ENCODE data around the gene NPEPPS. TPM values are rescaled to one million over a fixed set of nuclear protein-coding genes. Genes with fewer than 3 reads are reported as not detected.
"Not testable (repeated sequence)": the region's sequence is repeated elsewhere in the genome, so short reads cannot be mapped to it uniquely, and the experiment has no call there.

NPEPPS gene
- total RNA-seq, 1 experiment from 2014 or later = 92.3 TPM

DNA sequence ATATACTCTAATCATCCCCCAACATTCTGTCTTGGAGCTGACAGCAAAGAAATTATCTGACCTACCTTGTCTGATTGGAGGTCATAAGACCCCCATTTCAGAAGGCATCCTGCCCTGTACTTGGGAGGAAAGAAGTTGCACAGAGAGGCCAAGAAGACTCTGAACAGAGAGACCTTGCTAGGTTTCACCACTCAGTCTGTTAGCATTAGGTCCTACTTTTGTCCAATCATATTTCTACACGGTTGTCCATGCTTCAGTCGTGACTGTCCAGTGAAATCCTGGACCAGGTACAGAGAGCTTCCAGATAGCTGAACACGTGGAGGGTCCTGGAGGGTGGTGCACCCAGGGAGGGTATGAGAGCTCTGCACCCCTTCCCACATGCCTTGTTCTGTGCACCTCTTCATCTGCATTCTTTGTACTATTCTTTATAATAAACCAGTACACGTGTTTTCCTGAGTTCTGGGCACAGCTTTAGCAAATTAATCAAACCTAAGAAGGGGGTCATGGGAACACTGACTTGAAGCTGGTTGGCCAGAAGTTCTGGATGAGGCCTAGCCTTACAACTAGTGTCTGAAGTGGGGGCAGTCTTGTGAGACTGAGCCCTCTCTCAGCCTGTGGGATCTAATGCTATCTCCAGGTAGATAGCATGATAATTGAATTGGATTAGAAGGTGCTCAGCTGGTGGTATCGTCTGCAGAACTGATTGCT lies 30.9 kb downstream of the NPEPPS start:
- DNase-seq (ENCODE audit: low read depth) = not testable (repeated sequence)

DNA sequence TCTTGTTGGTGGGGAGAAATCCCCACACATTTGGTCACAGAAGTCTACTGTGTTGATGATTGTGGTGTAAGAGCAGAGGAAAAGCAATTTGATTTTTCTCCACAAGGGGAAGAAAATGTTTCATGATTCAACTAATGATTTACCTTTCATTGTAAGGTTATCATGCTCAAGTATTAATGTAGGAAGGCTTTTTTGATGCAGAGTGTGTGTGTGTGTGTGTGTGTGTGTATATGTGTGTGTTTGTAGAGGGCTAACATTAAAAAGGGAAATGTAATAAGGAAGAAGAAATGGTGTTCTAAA lies 31.4 kb downstream of the NPEPPS start:
- not testable (repeated sequence) for DNase-seq (ENCODE audit: low read depth)

DNA sequence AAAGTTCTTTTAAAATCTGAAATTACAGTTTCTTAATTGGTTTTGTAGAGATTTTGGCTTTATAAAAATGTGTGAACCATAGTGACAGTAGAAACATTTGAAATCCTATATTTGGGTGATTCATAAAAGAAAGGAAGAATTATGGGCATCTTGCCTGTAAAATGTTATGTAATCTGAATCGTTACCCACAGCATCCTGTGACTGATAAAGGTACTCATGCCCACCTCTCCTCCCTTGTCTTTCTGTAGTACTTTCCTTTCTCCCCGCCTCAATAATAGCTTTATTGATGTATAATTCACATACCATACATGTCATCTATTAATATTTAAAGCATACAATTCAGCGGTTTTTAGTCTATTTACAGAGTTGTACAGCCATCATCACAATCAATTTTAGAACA lies 36.4 kb downstream of the NPEPPS start:
- DNase-seq (ENCODE audit: low read depth) = peak; percentile 54

DNA sequence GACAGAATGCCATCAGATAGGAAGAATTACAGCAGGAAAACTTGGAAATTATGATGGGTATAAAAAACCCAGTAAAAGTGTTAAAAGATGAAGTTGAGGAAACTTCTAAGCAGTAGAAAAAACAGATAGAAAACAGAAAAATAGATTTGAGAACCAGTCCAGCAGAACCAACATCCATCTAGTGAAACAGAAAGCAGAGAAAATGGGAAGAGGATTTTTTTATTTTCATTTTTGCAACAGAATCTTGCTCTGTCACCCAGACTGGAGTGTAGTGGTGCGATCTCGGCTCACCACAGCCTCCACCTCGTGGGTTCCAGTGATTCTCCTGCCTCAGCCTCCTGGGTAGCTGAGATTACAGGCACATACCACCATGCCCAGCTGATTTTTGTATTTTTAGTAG lies 41.7 kb downstream of the NPEPPS start:
- not testable (repeated sequence) for DNase-seq (ENCODE audit: low read depth)

DNA sequence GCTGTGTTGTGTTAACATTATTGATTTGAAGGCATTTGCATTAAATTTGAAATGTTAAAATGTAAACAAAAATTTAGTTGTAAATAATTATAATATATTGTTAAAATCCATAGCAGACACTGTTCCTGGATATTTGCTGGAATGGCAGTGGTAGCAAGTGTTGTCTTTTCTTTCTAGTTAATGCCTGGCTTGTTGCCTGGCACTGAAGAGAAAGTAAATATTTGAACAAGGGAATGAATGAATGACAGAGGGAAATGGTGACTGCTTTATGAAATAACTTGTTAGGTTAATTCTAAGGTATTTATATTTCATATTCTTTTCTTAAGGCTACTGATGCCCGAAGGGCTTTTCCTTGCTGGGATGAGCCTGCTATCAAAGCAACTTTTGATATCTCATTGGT lies 51.5 kb downstream of the NPEPPS start:
- DNase-seq (ENCODE audit: low read depth) = not testable (repeated sequence)

DNA sequence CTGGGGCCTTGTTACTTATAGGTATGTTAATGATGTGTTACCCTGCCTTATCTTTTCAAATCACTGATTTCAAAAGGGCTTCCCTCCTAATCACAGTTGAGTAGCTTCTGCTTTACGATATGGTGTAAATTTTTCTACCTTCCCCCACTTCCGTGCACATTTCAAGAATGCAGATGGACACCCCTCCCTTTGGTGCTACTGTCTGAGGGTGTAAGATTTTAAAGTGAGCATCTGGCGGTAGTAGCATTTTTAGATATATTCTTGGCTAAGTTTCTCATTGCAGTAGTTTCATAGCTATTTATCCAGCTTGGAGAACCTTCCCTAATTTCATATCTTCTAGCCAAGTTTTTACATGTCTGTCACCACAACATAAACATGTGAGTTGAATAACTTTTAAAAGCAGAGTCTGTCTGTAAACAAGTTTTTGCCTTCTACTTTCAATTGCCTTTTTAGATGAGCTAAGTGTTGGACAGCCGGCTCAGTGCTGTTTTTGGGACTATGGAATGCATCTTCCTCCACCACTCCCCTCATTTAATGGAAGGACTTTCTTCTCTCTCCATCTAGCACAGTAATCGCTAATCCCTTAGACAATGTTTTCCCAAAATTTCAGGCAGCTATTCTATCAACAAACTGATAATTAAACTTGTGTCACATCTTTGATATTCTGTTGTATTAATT lies 55.6 kb downstream of the NPEPPS start:
- not testable (repeated sequence) for DNase-seq (ENCODE audit: low read depth)

DNA sequence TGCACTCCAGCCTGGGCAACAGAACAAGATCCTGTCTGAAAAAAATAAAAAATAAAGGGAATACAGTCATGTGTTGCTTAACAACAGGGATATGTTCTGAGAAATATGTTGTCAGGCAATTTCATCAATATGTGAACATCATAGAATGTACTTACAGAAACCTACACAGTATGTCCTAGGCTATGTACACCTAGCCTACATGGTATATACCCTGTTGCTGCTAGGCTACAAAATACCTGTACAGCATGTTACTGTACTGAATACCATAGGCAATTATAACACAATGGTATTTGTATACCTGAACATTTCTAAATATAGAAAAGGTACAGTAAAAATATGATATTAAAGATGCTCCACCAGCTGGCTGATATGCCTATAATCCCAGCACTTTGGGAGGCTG lies 62.6 kb downstream of the NPEPPS start:
- not testable (repeated sequence) for DNase-seq (ENCODE audit: low read depth)

DNA sequence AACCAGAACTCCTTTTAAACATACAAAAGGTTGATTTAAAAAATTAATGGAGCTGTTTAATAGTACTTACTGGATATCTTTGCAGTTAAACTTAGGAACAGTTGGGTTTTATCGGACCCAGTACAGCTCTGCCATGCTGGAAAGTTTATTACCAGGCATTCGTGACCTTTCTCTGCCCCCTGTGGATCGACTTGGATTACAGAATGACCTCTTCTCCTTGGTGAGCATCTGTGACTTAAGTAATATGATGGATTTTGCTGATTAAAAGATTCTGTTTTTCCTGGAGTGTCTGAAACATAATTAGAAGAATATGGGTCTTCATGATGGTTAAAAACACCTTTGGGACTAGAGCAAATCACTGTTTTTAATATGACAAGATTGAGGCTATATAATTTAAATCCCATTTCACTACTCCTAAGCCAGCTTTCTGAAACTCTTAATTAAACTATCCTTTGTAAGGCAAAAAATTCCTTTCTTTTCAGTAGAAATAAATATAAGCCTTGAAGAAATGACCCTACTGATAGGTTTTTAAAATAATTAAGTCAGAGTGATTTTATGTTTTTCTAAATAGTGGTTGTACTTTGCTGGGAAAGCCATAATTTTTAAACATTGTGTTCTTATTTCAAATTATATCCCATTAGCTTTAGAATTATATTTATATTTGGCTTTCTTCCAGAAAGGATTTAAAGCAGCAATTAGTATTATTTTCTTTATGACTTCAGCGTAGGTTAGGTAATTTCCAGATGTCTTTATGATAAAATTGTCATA lies 73.1 kb downstream of the NPEPPS start:
- peak; percentile 62 for DNase-seq (ENCODE audit: low read depth)

DNA sequence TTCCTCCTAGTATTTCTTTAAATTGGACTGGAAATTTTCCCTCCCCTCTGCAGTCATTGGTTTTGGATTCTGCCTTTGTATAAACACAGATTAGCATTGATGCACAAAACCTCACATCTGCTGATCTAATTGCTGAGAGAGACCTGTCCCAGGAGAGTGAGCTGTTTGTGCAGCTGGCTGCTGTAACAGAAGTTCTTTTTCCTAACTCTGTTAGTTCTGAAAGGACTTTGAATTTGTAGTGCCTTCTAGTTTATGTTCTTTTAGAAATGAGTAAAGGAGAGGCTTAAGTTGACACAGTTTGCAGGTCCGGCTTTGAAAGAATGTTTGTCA lies 73.7 kb downstream of the NPEPPS start:
- peak; percentile 95 for DNase-seq (ENCODE audit: low read depth)

DNA sequence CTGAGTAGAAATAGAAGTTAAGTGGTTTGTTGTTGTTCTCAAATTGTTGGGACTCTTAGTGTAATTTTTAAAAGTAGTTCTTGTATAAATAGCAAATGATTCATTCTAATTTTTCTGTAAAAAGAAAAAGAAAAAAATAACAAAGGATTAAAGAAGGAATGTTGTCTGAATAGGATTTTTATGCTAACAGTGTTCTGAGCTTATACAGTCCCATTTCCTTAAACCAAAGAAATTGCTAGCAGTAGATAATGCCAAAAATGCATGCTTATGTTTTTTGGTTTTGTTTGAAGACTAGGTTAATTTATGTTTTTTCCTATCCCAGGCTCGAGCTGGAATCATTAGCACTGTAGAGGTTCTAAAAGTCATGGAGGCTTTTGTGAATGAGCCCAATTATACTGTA lies 74.1 kb downstream of the NPEPPS start:
- DNase-seq (ENCODE audit: low read depth) = no peak

DNA sequence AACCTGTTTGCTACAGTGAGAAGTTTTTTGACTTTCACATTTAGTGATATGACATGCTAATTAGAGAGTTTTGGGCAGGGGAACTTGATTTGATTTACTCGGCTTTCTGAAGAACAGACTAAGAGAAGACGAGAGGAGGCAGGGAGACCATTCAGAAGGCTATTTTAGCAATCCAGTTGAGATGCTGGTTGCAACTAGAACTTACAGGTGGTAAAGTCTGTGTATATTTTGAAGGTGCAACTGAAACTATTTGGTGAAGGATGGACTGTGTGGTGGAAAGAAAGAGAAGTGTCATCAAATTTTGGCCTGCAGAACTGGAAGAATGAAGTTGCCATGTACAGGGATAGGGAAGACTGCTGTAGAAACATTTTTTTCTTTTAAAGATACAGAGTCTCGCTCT lies 76.6 kb downstream of the NPEPPS start:
- DNase-seq (ENCODE audit: low read depth) = no peak

DNA sequence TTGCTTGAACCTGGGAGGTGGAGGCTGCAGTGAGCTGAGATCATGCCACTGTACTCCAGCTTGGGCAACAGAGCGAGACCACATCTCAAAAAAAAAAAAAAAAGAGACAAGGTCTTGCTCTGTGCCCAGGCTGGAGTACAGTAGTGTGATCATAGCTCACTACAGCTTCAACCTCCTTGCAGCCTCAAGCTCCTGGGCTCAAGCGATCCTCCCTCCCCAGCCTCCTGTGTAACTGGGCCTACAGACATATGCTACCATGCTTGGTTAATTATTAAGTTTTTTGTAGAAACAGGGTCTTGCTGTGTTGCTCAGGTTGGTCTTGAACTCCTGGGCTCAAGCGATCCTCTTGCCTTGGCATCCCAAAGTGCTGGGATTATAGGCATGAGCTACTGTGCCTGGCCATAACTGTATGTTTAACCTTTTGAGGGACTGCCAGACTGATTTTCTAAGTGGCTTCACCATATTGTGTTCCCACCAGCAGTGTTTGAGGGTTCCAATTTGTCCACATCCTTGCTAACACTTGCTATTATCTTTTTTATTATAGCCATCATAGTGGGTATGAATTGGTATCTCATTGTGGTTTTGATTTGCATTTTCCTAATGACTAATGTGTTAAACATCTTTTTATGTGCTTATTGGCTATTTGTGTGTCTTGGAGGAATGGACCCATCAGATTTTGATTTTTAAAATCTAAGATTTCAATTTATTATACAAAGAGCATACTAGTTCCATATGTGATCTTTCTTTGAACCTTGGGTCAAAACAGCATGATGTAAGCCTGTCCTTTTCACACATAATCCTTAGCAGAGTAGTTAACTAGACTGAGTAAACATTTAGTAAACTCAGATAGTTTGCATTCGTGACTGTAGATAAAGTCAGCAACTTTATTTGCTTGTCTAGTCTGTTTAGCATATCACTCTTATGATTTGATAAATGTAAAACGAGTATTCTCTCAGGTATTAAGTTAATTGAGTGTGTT lies 80.8 kb downstream of the NPEPPS start:
- peak; percentile 44 for DNase-seq (ENCODE audit: low read depth)

DNA sequence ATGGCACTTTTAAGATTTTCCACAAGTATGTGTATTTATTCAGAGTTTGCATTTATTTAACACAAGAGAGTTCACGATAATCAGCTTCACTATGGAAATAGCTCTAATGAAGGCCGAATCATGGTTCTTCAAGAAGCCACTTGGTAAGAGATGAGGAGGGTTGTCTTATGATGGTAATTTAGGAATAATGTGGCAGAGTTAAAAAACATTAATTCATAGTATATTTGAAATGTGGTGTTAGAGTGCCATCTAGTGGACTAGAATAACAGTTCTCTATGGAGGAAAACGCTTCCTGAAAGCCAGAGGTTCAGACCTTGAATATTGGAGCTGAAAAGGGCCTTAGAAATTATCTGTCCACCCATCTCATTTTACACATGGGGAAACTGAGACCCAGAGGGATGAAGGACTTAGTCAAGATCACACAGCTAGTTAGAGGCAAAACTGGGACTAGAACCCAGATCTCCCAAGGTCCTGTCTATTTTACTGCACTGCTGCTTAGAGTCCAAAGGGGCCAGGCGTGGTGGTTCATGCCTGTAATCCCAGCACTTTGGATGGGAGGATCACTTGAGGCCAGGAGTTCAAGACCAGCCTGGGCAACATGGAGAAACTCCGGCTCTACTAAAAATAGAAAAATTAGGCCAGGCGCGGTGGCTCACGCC lies 85.0 kb downstream of the NPEPPS start:
- DNase-seq (ENCODE audit: low read depth) = peak; percentile 68

DNA sequence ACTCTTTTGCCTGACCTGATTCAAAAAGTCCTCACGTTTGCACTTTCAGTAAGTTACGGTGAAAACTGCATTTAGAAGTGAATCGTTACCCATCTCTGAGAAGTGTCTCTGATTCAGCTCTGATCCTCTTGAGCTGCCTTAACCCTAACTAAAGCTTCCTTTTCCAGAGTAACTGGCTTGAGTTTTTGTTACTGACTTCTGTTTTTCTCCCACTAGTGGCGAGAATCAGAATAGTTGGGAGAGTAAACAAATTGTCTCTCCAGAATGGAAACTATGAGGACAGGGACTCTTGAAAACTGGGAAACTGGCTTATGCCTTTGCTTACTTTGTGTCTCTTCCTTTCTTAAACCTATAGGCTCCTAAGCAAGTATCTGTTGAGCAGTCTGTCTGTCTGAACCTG lies 87.5 kb downstream of the NPEPPS start:
- DNase-seq (ENCODE audit: low read depth) = peak; percentile 47

DNA sequence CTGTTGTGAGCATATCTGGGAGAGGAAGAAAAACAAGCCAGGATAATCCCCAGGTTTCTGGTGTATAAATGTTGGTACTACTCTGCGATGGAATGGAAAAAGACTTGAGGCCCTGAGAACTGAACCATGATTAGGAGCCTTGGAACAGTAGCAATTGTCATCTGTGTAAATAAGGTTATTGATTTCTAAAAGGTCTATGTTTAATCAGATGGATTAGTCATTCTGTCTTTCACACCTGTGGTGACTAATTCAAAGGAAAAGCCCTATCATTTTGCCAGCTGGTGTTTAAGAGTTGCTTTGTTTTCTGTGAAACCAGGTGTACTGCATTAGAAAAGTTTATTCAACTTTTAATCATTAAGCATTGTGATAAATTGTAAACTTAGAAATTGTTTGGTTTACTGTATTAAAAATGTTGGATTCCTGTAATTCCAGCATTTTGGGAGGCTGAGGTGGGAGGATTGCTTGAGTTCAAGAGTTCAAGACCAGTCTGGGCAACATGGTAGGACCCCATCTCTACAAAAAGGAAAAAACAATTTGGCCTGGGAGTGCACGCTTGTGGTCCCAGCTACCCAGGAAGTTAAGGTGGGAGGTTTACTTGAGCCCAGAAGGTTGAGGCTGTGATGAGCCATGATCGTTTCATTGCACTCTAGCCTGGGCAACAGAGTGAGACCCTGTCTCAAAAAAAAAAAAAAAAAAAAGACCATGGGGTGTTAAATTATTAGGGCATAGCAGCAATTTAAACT lies 89.8 kb downstream of the NPEPPS start:
- no peak for DNase-seq (ENCODE audit: low read depth)

DNA sequence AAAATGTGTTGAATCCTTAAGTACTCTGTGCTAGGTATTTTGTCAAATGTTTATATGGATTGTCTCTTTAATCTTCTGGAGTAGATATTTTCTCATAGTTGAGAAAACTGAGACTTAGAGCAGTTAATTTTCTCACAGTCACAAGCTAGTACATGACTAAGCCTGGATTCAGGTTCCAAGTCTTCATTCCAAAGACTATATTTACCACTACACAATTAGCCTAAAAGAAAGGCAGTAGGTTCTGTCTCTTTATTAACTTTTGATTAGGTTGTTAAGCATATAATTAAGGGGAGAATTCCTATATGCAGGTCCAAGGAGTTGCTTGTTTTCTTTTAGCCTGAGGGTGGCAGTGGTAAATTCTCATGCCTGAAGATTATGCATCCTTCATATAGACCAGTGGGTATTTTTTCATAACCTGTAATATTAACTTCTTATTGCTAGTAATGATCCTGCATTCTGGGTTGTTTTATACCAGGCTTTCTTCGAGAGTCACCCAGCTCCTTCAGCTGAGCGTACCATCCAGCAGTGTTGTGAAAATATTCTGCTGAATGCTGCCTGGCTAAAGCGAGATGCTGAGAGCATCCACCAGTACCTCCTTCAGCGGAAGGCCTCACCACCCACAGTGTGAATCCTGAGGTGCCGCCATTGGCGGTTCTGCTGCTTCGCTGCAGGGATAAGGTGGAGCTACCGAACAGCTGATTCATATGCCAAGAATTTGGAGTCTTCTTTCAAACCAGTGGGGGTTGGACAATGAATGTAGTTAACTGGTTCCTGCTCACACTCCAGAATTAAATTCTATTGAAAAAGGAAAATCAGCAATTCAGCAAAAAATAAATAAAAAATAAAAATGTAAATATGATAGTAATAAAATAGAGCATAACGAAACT lies 90.6 kb downstream of the NPEPPS start:
- peak; percentile 92 for DNase-seq (ENCODE audit: low read depth)

DNA sequence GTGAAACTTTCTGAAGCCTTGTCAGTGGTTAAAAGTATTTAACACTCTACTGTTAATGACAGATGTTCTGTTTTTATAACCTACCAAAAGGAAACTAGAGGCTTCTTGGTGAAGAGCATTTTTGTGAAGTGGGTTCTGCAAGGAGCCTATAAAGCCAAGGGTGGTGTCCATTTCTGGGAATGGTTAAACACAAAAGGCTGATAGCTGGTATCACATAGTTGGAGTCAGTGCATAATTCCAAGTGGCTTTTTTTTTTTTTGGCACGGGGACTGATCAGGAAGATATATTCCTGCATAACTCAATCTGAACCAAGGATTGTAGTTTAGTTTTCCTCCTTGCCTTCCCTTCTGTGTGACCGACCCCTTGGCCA lies 91.3 kb downstream of the NPEPPS start:
- DNase-seq (ENCODE audit: low read depth) = peak; percentile 36

DNA sequence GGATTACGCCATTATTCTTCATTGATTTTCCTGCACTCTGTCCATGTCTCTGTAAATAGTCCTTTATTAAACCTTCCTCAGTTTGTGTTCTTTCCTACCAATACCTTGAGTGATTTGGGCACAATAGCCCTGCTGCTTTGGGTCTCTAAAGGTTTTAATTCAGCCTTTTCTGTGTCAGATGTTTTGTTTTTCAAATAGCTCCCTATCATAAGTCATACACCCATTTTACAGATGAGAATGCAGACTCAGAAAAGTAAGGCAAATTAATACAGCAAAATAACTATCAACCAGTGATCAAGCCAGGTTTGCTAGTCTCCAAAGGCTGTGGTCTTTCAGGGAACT lies 93.8 kb downstream of the NPEPPS start:
- no peak for DNase-seq (ENCODE audit: low read depth)

DNA sequence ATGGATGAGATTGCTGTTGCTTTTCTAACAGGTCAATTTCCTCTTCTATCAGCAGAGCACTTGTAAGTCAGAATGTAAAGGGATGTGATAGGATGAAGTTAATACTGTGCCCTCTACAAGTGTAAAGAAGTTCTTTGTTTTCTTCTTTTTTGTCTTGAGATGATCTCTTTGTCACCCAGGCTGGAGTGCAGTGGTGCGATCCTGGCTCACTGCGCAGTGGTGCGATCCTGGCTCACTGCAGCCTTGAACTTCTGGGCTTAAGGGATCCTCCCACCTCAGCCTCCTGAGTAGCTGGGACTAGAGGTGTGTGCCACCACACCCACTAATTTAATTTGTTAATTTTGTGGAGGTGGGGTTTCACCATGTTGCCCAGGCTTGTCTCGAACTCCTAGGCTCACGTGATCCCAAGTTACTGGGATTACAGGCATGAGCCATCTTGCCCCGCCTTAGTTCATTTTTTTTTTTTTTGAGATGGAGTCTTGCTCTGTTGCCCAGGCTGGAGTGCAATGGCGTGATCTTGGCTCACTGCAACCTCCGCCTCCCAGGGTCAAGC lies 97.2 kb downstream of the NPEPPS start:
- no peak for DNase-seq (ENCODE audit: low read depth)
